Osteocyte (in vitro differentiated cells): ENCODE results near the gene UBE2H. TPM values are rescaled to one million over a fixed set of nuclear protein-coding genes. Genes with fewer than 3 reads are reported as not detected.

ENCODE experiments used
- DNase-seq: peaks from one replicate; pipeline ENCODE4 v3.0.0; 2021; ENCODE audit warnings: mixed read lengths; ENCODE audit not compliant: unreplicated experiment; ENCODE audit errors: extremely low spot score
- H3K27ac Mint-ChIP-seq: one replicate; pipeline ENCODE4 v1.8.0; 2021; ENCODE audit warnings: mild to moderate bottlenecking, mixed read lengths; ENCODE audit not compliant: unreplicated experiment
- H3K27me3 Mint-ChIP-seq: one replicate; pipeline ENCODE4 v1.8.0; 2021; ENCODE audit warnings: mixed read lengths; ENCODE audit not compliant: unreplicated experiment
- H3K36me3 Mint-ChIP-seq: one replicate; pipeline ENCODE4 v1.8.0; 2021; ENCODE audit warnings: mixed read lengths; ENCODE audit not compliant: unreplicated experiment
- H3K4me1 Mint-ChIP-seq: one replicate; pipeline ENCODE4 v1.8.0; 2021; ENCODE audit warnings: mixed read lengths; ENCODE audit not compliant: unreplicated experiment
- H3K4me3 Mint-ChIP-seq: one replicate; pipeline ENCODE4 v1.8.0; 2021; ENCODE audit warnings: mild to moderate bottlenecking, moderate library complexity, mixed read lengths; ENCODE audit not compliant: unreplicated experiment
- H3K9me3 Mint-ChIP-seq: one replicate; pipeline ENCODE4 v1.8.0; 2021; ENCODE audit warnings: mixed read lengths; ENCODE audit not compliant: unreplicated experiment
- total RNA-seq: library from RNA; stranded (reverse); gene quantifications from 2 replicates; pipeline ENCODE4 v1.2.1, GENCODE V29; 2021
- TF ChIP-seq, protein P1 (sequence below): fragments of 200-600 bp; sonication (generic); IDR thresholded peaks from 2 replicates; pipeline ENCODE4 v1.5.0; 2021; ENCODE audit warnings: antibody characterized with exemption, mild to moderate bottlenecking, moderate library complexity

UBE2H gene
- total RNA-seq, 1 donor from 2014 or later: 160 TPM

- H3K36me3 Mint-ChIP-seq: peaks cover 2% of the 10 kb centered on the region
- no peak for DNase-seq
- H3K27me3 Mint-ChIP-seq: no peaks in the 10 kb centered on the region
- no peak overlapping the region for H3K4me3 Mint-ChIP-seq
- TF ChIP-seq, protein P1, sequence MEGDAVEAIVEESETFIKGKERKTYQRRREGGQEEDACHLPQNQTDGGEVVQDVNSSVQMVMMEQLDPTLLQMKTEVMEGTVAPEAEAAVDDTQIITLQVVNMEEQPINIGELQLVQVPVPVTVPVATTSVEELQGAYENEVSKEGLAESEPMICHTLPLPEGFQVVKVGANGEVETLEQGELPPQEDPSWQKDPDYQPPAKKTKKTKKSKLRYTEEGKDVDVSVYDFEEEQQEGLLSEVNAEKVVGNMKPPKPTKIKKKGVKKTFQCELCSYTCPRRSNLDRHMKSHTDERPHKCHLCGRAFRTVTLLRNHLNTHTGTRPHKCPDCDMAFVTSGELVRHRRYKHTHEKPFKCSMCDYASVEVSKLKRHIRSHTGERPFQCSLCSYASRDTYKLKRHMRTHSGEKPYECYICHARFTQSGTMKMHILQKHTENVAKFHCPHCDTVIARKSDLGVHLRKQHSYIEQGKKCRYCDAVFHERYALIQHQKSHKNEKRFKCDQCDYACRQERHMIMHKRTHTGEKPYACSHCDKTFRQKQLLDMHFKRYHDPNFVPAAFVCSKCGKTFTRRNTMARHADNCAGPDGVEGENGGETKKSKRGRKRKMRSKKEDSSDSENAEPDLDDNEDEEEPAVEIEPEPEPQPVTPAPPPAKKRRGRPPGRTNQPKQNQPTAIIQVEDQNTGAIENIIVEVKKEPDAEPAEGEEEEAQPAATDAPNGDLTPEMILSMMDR: no peak
- no peaks in the 10 kb centered on the region for H3K9me3 Mint-ChIP-seq
- no peak overlapping the region for H3K27ac Mint-ChIP-seq
- peaks cover 5% of the 10 kb centered on the region for H3K4me1 Mint-ChIP-seq
Observed at GRCh38 chr7:129950933-129951225, 1.9 kb downstream of the UBE2H start.

GRCh38 chr7:129950191-129950932 is 2.4 kb downstream of the UBE2H start:
- H3K9me3 Mint-ChIP-seq: no peaks in the 10 kb centered on the region
- H3K36me3 Mint-ChIP-seq: peaks cover 2% of the 10 kb centered on the region
- H3K4me3 Mint-ChIP-seq: no peak overlapping the region
- TF ChIP-seq, protein P1: no peak
- H3K27me3 Mint-ChIP-seq: no peaks in the 10 kb centered on the region
- no peaks in the 10 kb centered on the region for H3K4me1 Mint-ChIP-seq
- no peak for DNase-seq
- H3K27ac Mint-ChIP-seq: no peak overlapping the region

DNA sequence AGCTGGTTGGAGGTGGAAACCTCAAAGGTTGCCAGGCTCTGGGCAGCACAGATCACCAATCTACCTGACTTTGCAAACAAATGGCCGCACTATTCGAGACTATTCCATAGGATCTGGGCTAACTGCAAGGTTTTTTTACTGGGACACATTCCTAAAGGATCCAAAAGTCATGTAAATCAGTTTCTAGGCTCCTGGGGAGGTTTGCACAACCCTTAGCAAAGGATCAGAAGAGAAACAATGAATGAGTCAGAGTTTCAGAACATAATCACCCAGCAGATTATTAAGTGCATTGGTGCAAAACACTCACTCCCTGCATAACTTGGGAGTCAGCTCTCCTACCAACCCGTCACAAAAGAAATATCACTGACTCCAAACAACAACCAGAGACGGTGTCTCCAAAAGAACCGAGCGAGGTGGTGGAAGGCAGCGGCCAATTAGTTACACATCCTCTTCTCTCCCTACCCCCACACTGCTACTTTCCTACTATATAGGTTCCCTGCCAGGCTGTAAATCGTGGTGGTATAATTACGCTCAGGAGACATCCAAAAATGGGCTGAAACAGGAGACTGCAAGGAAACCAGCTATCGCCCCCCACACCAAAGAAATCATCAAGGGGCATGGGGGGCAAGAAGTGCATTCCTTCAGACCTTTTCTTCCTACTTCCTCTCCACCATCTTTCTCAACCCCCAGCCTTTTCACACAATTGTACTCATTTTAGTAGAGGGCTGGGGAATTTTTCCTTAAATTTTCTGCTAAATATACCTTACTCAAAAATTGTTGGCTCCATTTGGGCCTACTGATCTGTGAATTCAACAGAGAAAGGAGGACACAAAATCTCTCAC is 3.2 kb downstream of the UBE2H start:
- peaks cover 5% of the 10 kb centered on the region for H3K4me1 Mint-ChIP-seq
- H3K36me3 Mint-ChIP-seq: peaks cover 11% of the 10 kb centered on the region
- TF ChIP-seq, protein P1: no peak
- DNase-seq: no peak
- no peaks in the 10 kb centered on the region for H3K27me3 Mint-ChIP-seq
- H3K4me3 Mint-ChIP-seq: no peak overlapping the region
- no peak overlapping the region for H3K27ac Mint-ChIP-seq
- H3K9me3 Mint-ChIP-seq: no peaks in the 10 kb centered on the region

- Mint-ChIP-seq H3K27me3 (no peaks in the 10 kb centered on the region), H3K27ac (no peak overlapping the region)
Observed at GRCh38 chr7:129948877-129949291, 3.9 kb downstream of the UBE2H start.

More at GRCh38 chr7:129948877-129949291, 3.9 kb downstream of the UBE2H start:
- DNase-seq: peak; percentile 90
- H3K4me1 Mint-ChIP-seq: peaks cover 5% of the 10 kb centered on the region
- H3K36me3 Mint-ChIP-seq: peaks cover 11% of the 10 kb centered on the region
- H3K4me3 Mint-ChIP-seq: no peak overlapping the region
- no peaks in the 10 kb centered on the region for H3K9me3 Mint-ChIP-seq
- TF ChIP-seq, protein P1: no peak
